Sigmoid colon (tissue), 7 donors: ENCODE data around the gene STOX1. TPM values are rescaled to one million over a fixed set of nuclear protein-coding genes. Genes with fewer than 3 reads are reported as not detected.
"Not testable (repeated sequence)": the region's sequence is repeated elsewhere in the genome, so short reads cannot be mapped to it uniquely, and the experiment has no call there.

Source experiments
- DNase-seq: peaks from one replicate; pipeline ENCODE4 v3.0.0-alpha.2; 2019
- H3K27ac ChIP-seq, 4 donors: fragments of 200-600 bp; sonication (generic); one replicate each; pipeline ENCODE4 v1.5.1; 2016 to 2019; ENCODE audit warnings: mild to moderate bottlenecking in 1 of 4
- H3K27me3 ChIP-seq, 3 donors: fragments of 200-600 bp; sonication (generic); one replicate each; pipeline ENCODE4 v1.5.1; 2019; ENCODE audit warnings: mild to moderate bottlenecking in 1 of 3
- H3K36me3 ChIP-seq, 4 donors: fragments of 200-600 bp; sonication (generic); one replicate each; pipeline ENCODE4 v1.5.1; 2016 to 2019
- H3K4me1 ChIP-seq, 4 donors: fragments of 200-600 bp; sonication (generic); one replicate each; pipeline ENCODE4 v1.5.1; 2017 to 2019
- H3K4me3 ChIP-seq, 4 donors: fragments of 200-600 bp; sonication (generic); one replicate each; pipeline ENCODE4 v1.5.1; 2017 to 2019; ENCODE audit warnings: mild to moderate bottlenecking in 2 of 4, moderate library complexity in 1 of 4
- H3K9me3 ChIP-seq, 4 donors: fragments of 200-600 bp in 3 of 4; sonication (generic) in 3 of 4; one replicate each; pipeline versions ENCODE4 v1.5.1 to v1.6.1; 2013 to 2019
- CTCF ChIP-seq, 4 experiments: fragments of 450-650 bp in 3 of 4; fragments of 200-600 bp in 1 of 4; IDR thresholded peaks; one replicate each; pipeline ENCODE4 v1.5.1; 2016 to 2019; ENCODE audit warnings: antibody characterized with exemption in 4 of 4, mild to moderate bottlenecking in 3 of 4, moderate library complexity in 2 of 4
- EP300 ChIP-seq, 4 donors: sonication (generic); formaldehyde crosslinking; IDR thresholded peaks; one replicate each; pipeline ENCODE4 v1.6.1; 2017; ENCODE audit warnings: antibody characterized with exemption in 4 of 4
- POLR2A ChIP-seq, 2 donors: fragments of 450-650 bp; IDR thresholded peaks; one replicate each; pipeline ENCODE4 v1.6.1; 2016; ENCODE audit warnings: antibody characterized with exemption in 2 of 2, mild to moderate bottlenecking in 2 of 2, moderate library complexity in 2 of 2
- POLR2AphosphoS5 ChIP-seq, 4 donors: sonication (generic); formaldehyde crosslinking; IDR thresholded peaks; one replicate each; pipeline ENCODE4 v1.6.1; 2017; ENCODE audit warnings: antibody characterized with exemption in 4 of 4
- WGBS, 2 donors: extraction: QIAGEN DNeasy Blood & Tissue Kit; methylation state at CpG; one replicate each; pipeline ENCODE4 v1.1.7; 2013; 5-methylcytosine and 5-hydroxymethylcytosine counted together
- intact Hi-C: fragments of 100-400 bp; cut with DNase I; formaldehyde crosslinking; loops from one replicate; pipeline ENCODE4 v1.15.1; 2023
- polyA plus RNA-seq, 3 donors: library from polyadenylated mRNA; stranded (reverse); fragments of 200-250 nt; gene quantifications; one replicate each; pipeline ENCODE4 v1.2.3, GENCODE V29; 2013
- total RNA-seq, 4 donors: library from RNA; depleted of rRNA; stranded (reverse); fragments of >200 nt; gene quantifications; one replicate each; pipeline ENCODE4 v1.1.0, GENCODE V29; 2016
- donor health status: healthy with polysubstance abuse.
- donor health status: Bipolar disorder and iron deficiency.
- donor health status: healthy.

STOX1 gene
- total and polyA plus RNA-seq, 7 donors, result 0.41 to 2.9 (median 1.3) TPM; not detected in 1

GRCh38 chr10:68813559-68813958 lies 13.8 kb upstream of the STOX1 start:
- no peak for DNase-seq
- no peak for TF ChIP-seq POLR2AphosphoS5 (IDR thresholded peaks at IDR 0.05)
- TF ChIP-seq CTCF (IDR thresholded peaks at IDR 0.05), result no peak
- TF ChIP-seq EP300 (IDR thresholded peaks at IDR 0.05), result no peak
- no peak for TF ChIP-seq POLR2A (IDR thresholded peaks at IDR 0.05)
- H3K27ac ChIP-seq, result no peak overlapping the region
- intact Hi-C loops, result no loop called here
- H3K36me3 ChIP-seq, result no peaks in the 10 kb centered on the region
- H3K9me3 ChIP-seq, result no peaks in the 10 kb centered on the region
- no peaks in the 10 kb centered on the region for H3K27me3 ChIP-seq
- H3K4me1 ChIP-seq, result no peaks in the 10 kb centered on the region
- no peak overlapping the region for H3K4me3 ChIP-seq

- WGBS, 2 donors, result 68 to 71% methylated on average over 4 of the region's 4 CpGs
- intact Hi-C loops, result no loop called here
- no peak for TF ChIP-seq POLR2A (IDR thresholded peaks at IDR 0.05)
- no peak for TF ChIP-seq POLR2AphosphoS5 (IDR thresholded peaks at IDR 0.05)
- no peak for TF ChIP-seq CTCF (IDR thresholded peaks at IDR 0.05)
- no peak for TF ChIP-seq EP300 (IDR thresholded peaks at IDR 0.05)
- H3K27me3 ChIP-seq, result no peaks in the 10 kb centered on the region
- no peaks in the 10 kb centered on the region for H3K9me3 ChIP-seq
- no peak for DNase-seq
- no peak overlapping the region for H3K4me3 ChIP-seq
- no peaks in the 10 kb centered on the region for H3K4me1 ChIP-seq
- H3K27ac ChIP-seq, result no peak overlapping the region
- H3K36me3 ChIP-seq, result no peaks in the 10 kb centered on the region
These were observed 10.4 kb upstream of the STOX1 start for GRCh38 chr10:68816796-68817412.

- H3K27me3 ChIP-seq, H3K9me3 ChIP-seq, intact Hi-C loops, H3K4me1 ChIP-seq, H3K36me3 ChIP-seq, H3K4me3 ChIP-seq, DNase-seq, H3K27ac ChIP-seq: not testable (repeated sequence)
- WGBS, 2 donors, result 95 to 98% methylated on average over 1 of the region's 1 CpG
These were observed 7.0 kb upstream of the STOX1 start for GRCh38 chr10:68820359-68820758.

GRCh38 chr10:68822626-68823025 lies 4.7 kb upstream of the STOX1 start:
- H3K27ac ChIP-seq, intact Hi-C loops, DNase-seq, H3K36me3 ChIP-seq, H3K4me1 ChIP-seq, H3K27me3 ChIP-seq, H3K4me3 ChIP-seq, H3K9me3 ChIP-seq: not testable (repeated sequence)
- WGBS, 2 donors, result 92 to 94% methylated on average over 2 of the region's 2 CpGs

GRCh38 chr10:68827592-68827959 lies 245 bp downstream of the STOX1 start:
- intact Hi-C loops, result loop anchor here (5.0 kb wide), 1 partner anchor 75 kb away; the partner anchor contains the start of gene DDX50
- H3K9me3 ChIP-seq, H3K27me3 ChIP-seq, DNase-seq, H3K36me3 ChIP-seq: not testable (repeated sequence)
- Histone ChIP-seq H3K4me1 (peaks cover 0 to 13% (median 10%) of the 10 kb centered on the region in 4 donors), H3K27ac (peak overlapping the region in 3 of 4 donors; percentile 3 to 51 (median 40)), H3K4me3 (peak overlapping the region in 3 of 4 donors; percentile 46 to 65 (median 58))
- 0% methylated on average over 18 of the region's 58 CpGs for WGBS, 2 donors

GRCh38 chr10:68828083-68828601 lies 811 bp downstream of the STOX1 start:
- Histone ChIP-seq H3K4me1 (peaks cover 0 to 13% (median 10%) of the 10 kb centered on the region in 4 donors), H3K4me3 (peak overlapping the region in 3 of 4 donors; percentile 37 to 52 (median 51)), H3K27ac (peak overlapping the region in 1 of 4 donors; percentile 28)
- DNase-seq, H3K36me3 ChIP-seq, H3K9me3 ChIP-seq, H3K27me3 ChIP-seq: not testable (repeated sequence)
- 1% methylated on average over 35 of the region's 59 CpGs for WGBS, 2 donors
- intact Hi-C loops, result loop anchor here (5.0 kb wide), 1 partner anchor 74 kb away; the partner anchor contains the start of gene DDX50

GRCh38 chr10:68828833-68829232 lies 1.5 kb downstream of the STOX1 start:
- Histone ChIP-seq H3K27me3 (peaks cover 0 to 3% (median 0%) of the 10 kb centered on the region in 3 donors), H3K36me3 (no peaks in the 10 kb centered on the region), H3K4me1 (peaks cover 0 to 13% (median 10%) of the 10 kb centered on the region in 4 donors), H3K9me3 (no peaks in the 10 kb centered on the region), H3K27ac (no peak overlapping the region), H3K4me3 (no peak overlapping the region)
- WGBS, 2 donors, result 85 to 90% methylated on average over 10 of the region's 10 CpGs
- TF ChIP-seq CTCF (IDR thresholded peaks at IDR 0.05), result no peak
- TF ChIP-seq POLR2AphosphoS5 (IDR thresholded peaks at IDR 0.05), result no peak
- TF ChIP-seq POLR2A (IDR thresholded peaks at IDR 0.05), result no peak
- no peak for TF ChIP-seq EP300 (IDR thresholded peaks at IDR 0.05)
- DNase-seq, result no peak
- intact Hi-C loops, result loop anchor here (5.0 kb wide), 1 partner anchor 73 kb away; the partner anchor contains the start of gene DDX50
